Activated T-helper 1 cell treated with anti-CD3 and anti-CD28 coated beads, Interleukin-2, amount 50 U/mL, for 16 hours (primary cell): ENCODE results near the gene CAMTA1.

Experiments
- DNase-seq, 2 donors: peaks; one replicate each; pipeline ENCODE4 v3.0.0-alpha.2; 2020; ENCODE audit warnings: low read depth in 1 of 2, low spot score in 1 of 2

The CAMTA1 gene

GRCh38 chr1:7560128-7560527 is 774.9 kb downstream of the CAMTA1 start:
- DNase-seq, result no peak

GRCh38 chr1:7560601-7561181 is 775.4 kb downstream of the CAMTA1 start:
- DNase-seq, result no peak

GRCh38 chr1:7561331-7561921 is 776.2 kb downstream of the CAMTA1 start:
- no peak for DNase-seq

GRCh38 chr1:7561936-7562728 is 776.9 kb downstream of the CAMTA1 start:
- DNase-seq, result no peak

GRCh38 chr1:7562729-7563605 is 777.7 kb downstream of the CAMTA1 start:
- no peak for DNase-seq

GRCh38 chr1:7564137-7564536 is 778.9 kb downstream of the CAMTA1 start:
- no peak for DNase-seq

GRCh38 chr1:7565099-7565750 is 780.0 kb downstream of the CAMTA1 start:
- DNase-seq, result no peak

- no peak for DNase-seq
Observed at GRCh38 chr1:7566417-7567375, 781.4 kb downstream of the CAMTA1 start.

GRCh38 chr1:7567376-7567775 is 782.1 kb downstream of the CAMTA1 start:
- DNase-seq, result no peak

- DNase-seq, result no peak
Observed at GRCh38 chr1:7568053-7568452, 782.8 kb downstream of the CAMTA1 start.

- no peak for DNase-seq
Observed at GRCh38 chr1:7568901-7569524, 783.8 kb downstream of the CAMTA1 start.

GRCh38 chr1:7570311-7570710 is 785.1 kb downstream of the CAMTA1 start:
- no peak for DNase-seq

- DNase-seq, result no peak
Observed at GRCh38 chr1:7572654-7573152, 787.4 kb downstream of the CAMTA1 start.

GRCh38 chr1:7573481-7573880 is 788.2 kb downstream of the CAMTA1 start:
- DNase-seq, result no peak

- no peak for DNase-seq
Observed at GRCh38 chr1:7574121-7575040, 789.1 kb downstream of the CAMTA1 start.

- no peak for DNase-seq
Observed at GRCh38 chr1:7575041-7575400, 789.8 kb downstream of the CAMTA1 start.

GRCh38 chr1:7576946-7577657 is 791.8 kb downstream of the CAMTA1 start:
- no peak for DNase-seq

GRCh38 chr1:7578206-7578605 is 793.0 kb downstream of the CAMTA1 start:
- no peak for DNase-seq
